Smooth muscle cell of the brain vasculature (primary cell): ENCODE measurements around the gene ZEB1.
"Not testable (repeated sequence)": the region's sequence is repeated elsewhere in the genome, so short reads cannot be mapped to it uniquely, and the experiment has no call there.

ENCODE experiments used
- DNase-seq: peaks from one replicate; pipeline ENCODE4 v3.0.0-alpha.2; 2012; ENCODE audit warnings: low read depth, low spot score

The ZEB1 gene

DNA sequence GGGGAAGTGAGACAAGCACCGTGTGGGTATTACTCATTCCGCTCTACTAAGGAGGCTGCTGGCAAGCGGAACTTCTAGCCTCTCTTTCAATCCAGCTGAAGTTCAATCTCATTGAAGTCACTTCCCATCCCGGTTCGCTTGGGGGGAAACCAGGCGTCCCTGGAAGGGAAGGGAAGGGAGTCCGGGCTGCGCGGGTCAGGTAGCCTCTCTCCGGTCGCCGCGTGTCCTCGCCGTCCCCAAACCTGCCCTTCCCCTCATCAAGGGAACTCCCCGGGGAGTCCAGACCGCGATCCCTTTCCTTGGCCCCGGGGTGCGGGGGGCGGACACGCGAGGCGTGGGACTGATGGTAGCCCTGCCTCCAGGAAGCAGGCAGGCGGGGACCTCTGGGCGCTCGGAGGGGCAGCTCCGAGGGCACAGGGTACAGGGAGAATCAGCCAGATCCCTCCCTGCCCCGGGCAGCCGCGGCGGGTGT lies 598 bp upstream of the ZEB1 start:
- DNase-seq = no peak

DNA sequence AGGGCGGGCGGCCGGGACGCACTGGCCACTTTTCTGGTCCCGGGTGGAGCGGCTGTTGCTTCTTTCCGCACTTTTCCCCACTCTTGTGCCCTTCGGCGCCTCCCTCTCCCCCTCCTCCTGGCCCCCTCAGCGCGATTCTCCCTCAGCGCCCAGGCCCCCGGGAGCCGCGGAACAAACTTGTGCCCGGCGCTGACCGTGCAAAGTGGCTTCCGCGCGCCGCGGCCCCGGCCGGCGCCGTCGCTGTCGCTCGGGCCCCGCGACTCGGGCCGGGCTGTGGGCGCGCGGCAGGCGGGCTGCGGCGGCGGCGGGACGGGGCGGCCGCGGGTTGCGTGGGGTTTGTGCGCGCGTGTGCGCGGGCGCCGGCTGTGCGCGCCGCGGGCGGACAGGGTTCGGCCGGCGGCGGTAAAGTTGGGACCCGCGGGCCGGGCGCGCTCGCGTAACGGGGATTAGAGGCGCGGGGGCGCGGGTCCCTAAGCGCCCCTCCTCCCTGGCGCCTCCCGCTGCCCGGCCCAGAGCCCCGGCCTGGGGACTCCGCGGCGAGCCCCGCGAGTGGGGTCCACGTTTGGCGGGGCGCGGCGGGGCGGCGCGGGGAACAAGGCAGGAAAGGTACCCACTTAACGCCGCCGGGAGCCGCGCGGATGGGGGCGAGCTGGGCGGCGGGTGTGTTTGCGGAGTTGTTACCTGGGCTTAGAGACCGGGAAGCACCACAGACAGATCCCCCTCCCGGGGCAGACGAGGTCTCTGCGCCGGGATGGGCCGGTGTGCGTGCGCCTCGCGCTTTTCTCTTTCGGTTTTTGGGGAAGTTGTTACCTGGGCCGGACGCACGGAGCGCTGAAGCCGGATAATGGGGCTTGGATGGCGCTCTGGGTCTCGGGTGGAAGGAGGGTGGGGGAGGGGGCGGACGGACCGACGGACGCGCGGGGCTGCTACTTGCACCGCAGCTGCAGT lies 860 bp downstream of the ZEB1 start:
- no peak for DNase-seq

DNA sequence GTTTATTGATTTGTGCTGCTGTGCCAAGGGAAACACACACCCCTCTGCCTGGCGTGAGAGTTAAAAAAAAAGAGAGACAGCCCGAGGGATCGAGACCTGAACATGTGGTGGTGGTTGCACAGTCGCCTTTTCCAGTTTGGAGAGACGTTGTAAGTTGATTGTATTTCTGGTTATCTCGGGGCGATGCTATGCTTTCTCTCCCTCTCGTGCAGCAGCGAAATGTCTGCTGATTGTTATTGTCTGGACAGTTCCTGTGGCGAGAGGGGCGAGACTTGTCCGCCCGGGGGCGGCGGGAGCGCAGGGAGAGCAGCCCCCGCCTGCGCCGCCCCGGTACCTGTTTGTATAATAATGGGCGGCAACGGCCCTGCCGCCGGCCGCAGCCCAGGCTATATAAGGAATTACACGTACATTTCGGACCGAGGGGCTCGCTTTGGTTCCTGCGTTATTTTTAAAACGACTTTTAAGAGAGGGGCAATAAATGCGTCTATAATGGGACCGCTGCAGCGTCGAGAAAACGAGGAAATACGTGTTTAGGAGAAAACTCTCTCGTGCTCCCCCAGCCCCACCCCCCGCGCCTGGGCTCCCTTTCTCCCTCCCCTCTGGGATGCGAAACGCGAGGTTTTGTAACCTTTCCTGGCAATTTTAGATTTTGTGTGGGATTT lies 1.7 kb downstream of the ZEB1 start:
- DNase-seq = no peak

DNA sequence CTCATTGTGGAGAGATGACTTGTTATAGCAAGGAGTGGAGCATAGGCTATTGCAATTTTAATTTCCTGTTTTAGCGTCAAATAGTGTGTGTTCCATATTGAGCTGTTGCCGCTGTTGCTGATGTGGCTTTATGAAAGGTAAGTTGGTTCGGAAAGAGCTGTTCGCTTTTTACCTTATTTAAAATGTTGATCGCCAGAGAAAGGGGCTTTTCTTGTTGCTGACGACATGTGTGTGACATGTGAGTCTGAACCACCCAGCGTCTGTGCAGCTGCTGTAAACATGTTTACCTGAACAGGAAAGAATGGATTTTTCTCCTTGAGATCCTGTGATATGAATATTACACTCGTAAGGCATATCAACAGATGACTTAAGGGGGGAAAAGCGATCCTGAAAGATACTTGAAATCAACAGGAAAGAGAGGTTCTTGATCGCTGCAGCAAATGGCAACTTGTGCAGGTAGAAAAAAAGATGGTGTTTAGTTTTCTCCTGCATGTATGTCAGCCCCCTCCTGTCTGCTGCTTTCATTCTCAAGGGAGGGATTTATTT lies 2.5 kb downstream of the ZEB1 start:
- no peak for DNase-seq

DNA sequence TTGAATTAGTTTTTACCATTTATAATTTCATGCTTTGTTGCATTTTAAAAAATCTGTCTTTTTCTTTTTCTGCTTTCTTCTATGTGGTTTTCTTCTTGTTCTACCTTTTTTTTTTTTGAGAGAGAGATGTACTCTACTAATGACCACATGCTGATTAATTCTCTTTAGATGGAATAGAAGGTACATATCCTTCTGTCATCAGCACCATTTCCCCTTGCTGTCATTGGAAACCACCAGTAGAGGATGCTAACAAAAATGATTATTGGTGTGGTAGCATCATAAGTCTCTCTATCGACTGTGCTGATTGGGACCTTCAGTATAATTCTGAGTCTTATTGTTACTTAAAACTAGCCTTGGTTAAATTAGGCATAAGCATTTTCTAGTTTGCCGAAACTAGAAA lies 3.6 kb downstream of the ZEB1 start:
- DNase-seq = no peak

DNA sequence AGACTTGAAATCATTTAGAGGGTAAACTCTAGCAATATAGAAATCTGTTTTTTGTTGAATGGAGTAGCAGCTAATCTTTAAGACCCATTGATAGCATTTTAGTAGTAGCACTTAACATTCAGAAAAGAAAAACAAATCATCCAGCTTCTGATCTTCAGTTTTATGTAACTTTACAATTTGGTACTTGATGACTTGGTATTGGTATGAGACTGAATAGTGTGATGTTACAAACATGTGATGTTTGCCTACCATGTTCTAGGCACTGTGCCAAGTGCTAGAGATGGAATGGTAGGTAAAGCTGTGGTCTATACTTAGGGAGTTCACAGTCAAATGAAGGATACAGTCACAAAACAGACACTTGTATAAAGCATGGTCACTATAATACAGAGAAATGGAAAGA lies 21.3 kb downstream of the ZEB1 start:
- DNase-seq = no peak

DNA sequence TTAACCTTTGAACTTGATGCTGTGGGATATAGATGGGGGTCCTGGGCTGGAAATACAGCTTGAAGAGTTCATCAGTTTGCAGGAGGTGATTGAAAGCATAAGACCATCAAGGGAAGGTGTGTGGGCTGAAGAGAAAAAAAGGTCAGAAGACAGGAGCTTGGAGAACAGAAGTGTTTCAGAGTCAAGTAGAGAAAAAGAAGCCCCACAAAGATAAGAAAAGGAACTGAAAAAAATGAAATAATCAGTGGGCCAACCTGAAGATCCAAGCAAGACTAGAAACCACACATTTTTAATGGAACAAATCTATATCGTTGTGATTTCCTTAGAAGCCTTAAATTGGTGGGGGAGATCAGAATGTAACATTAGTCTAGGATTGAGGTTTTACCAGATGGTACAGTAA lies 22.5 kb downstream of the ZEB1 start:
- DNase-seq = no peak

DNA sequence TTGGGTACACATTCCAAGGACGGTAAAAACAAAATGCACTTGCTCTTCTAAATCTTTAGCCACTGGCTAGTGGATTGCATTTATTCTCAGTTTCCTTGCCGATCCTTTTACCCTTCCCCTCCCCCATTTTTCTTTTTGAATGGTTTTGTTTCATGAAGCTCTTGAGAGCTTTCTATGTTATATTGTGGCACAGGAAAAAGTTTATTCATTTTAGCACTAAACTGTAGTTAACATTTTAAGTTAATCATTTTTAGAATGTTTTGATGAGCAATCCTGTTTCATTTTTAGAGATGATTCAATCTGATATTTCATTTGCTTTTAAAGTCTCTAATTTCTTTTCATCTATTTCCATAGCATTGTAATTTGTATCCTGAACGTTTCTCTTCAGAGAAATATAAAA lies 24.0 kb downstream of the ZEB1 start:
- DNase-seq = no peak

DNA sequence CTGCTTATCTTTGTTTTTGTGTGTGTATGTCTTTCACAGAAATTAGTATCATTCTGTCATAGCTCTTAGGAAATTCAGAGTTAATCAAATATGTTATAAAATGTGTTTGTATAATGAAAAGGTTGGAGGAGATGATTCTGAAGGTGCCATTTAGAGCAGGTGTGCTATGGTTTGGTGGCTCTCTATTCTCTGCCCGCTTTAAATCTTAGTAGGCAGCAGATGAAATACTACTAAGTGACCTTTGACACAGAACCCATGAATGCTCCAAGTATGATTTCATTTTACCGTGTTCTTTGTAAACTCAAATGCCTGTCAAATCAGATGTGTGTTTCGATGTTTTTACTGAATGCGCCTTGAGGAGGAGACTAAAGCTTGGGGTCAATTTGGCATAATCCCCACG lies 24.5 kb downstream of the ZEB1 start:
- no peak for DNase-seq

DNA sequence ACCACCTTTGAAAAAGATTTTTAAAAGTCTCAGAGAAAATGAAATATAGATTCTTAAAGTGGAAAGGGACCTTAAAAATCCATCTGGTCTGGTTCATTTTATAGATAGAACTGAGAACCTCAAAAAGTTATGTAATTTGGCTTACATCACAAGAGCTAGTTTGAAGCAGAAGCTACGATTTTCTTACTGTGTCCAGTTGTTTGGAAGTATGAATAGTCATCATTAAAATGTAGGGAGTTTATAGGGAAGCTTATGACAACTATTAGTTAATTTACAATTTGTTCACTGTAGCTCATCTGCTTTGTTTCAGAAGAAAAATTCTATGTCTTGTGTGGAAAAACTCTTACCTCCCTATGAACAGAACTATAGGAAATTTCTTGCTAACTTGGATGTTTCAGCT lies 26.9 kb downstream of the ZEB1 start:
- DNase-seq = no peak

DNA sequence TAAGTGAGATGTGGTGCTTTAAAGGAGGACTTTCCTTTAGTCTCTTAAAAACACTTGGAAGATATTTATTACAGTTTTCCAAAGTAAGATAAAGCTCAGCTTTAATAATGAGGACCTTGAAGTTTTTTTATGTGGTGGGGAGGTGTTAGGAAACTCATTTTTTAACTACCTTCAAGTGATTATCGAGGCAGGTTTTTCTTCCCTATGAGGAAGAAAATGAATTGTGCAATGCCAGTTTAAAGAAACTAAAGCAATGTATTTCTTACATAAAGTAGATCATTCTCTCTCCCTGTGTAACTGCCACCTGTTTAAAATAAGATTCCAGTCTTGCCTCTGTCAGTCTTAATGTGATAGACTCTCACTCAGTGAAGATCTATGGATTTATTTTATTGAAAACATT lies 27.9 kb downstream of the ZEB1 start:
- DNase-seq = no peak

DNA sequence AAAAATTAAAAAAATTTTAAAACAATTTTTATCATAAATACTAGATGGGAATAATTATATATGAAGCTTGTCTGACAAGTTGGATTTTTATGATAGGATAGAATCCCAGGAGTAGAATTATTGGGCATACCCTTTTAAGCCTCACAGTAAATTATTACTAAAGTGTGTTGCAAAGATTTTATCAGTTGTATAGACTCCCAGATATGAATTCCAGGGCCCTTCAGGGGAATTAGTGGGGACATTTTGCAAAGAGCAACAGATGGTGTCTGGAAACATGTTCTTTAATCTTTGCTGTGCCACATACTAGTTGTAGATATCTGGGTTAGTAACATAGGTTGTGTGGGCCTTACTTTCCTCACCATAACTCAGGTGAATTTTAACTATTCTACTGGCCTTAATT lies 28.7 kb downstream of the ZEB1 start:
- no peak for DNase-seq

DNA sequence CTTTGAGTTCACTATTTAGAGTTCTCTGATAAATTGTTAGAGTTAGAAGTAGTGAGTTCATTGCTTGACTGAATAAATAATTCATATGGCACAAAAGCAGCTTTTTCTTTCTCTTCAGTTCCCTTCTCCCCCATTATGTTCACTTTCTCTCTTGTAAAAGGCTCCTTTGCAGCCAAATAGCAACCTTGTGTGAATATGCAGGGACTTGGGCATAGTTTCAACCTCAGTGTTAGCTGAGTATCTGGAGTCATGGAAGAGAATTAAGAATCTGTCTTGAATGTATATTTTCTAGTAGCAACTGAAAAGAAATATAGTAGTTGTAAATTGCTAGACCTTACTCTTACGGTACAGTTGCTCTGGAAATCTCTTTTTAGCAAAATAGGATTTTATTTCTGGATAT lies 31.9 kb downstream of the ZEB1 start:
- no peak for DNase-seq

DNA sequence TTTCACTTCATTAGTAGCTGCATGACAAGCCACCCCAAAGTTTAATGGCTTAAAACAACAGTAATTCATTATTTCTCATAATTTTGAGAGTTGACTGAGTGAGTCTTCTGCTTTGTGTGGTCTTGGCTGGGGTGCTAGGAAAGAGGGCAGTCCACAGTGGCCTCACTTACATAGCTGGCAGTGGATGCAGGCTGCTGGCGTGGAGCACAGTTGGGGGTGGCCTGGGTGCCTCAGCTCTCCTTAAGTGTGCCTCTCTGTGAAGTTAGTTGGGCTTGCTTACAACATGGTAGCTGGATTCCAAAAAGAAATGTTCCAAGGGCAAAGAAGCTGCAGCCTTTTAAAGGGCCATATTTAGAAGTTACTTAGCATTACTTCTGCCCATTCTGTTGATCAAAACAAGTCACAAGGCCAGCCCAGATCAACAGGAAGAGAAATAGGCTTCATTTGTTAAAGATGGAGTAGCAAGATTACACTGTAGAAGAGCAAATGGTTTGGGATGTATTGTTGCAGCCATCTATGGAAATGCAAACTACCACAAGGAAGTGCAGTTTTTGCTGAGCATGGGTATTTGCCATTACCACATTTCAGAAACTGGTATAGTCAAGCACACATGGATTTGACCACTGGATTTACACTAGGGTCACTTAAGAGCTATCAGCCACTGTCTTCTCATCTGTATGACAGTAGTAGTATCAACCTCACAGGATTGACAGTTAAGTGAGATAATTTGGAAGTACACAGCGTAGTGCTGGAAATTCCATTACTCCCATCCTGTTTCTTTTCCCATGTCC lies 33.6 kb downstream of the ZEB1 start:
- no peak for DNase-seq

DNA sequence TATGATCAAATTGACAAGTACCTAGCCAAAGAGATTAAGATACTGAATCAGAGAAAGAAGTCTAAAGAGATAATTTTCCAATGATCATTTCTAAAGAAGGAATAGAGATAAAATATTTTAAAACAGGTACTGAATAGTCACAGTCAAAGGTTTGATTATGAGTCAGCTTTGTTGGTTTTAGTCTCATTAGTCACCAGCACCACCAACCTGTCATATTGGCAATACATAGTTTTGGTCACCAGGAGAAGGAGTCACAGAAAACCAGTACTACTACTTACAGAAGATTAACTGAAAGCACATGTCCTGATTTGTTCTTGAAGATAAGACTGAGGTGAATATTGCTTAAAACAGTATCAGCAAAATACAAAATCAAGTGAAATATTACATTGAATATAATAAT lies 34.6 kb downstream of the ZEB1 start:
- DNase-seq = no peak

DNA sequence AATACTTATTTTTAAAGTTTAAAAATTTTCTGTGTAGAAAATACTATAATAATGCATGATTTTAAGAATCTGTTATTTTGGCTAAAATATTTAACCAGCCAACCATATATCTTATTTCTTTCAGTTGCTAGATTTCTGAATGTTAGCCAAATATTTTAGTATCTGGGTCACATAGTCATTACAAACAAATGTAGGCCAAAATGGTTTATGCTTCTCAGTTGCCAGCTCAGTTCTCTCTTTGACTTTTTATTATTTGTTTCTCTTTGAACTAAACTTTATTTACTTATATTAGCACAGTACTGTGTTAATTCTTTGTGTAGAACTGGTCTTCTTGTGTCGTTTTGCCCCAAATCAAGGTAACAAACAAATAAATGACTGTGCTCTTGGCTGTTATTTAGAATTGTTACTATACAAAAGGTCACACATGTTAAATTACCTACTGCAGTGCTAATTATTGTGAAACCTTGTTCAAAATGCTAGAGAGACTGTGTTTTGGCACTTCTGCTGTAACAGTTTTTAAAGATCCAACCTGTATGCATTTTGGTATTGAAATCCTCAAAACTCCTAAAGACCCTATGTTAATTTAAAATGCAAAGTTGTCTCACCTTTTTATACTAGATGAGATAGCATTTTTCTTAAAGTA lies 39.8 kb downstream of the ZEB1 start:
- DNase-seq = no peak

DNA sequence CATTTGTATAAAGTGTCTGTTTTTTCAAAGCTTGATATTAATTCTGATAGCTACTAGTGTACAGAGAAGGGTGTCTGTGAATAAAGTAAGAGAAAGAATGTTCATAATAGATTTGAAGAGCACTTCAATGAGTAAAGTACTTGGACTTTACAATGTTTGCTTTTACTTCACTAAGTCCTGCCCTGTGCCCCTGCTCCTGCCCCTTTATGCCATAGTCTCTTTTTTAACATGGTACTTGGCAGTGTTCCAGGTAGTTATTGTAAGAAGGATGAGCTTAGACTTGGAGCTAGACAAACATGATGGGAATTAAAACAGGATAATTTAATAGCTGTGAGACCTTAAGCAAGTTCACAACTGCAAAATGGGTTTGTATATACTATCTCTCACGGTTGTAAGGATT lies 41.0 kb downstream of the ZEB1 start:
- DNase-seq = no peak

DNA sequence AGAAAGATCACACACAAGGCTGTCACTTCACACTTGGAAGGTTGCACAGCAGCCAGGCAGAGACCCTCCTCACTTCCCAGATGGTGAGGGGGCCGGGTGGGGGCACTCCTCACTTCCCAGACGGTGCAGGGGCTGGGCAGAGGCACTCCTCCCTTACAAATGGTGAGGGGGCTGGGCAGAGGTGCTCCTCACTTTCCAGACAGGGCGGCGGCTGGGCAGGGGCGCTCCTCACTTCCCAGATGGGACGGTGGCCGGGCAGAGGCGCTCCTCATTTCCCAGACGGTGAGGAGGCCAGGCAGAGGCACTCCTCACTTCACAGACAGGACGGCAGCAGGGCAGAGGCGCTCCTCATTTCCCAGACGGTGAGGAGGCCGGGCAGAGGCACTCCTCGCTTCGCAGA lies 42.5 kb downstream of the ZEB1 start:
- DNase-seq = not testable (repeated sequence)

DNA sequence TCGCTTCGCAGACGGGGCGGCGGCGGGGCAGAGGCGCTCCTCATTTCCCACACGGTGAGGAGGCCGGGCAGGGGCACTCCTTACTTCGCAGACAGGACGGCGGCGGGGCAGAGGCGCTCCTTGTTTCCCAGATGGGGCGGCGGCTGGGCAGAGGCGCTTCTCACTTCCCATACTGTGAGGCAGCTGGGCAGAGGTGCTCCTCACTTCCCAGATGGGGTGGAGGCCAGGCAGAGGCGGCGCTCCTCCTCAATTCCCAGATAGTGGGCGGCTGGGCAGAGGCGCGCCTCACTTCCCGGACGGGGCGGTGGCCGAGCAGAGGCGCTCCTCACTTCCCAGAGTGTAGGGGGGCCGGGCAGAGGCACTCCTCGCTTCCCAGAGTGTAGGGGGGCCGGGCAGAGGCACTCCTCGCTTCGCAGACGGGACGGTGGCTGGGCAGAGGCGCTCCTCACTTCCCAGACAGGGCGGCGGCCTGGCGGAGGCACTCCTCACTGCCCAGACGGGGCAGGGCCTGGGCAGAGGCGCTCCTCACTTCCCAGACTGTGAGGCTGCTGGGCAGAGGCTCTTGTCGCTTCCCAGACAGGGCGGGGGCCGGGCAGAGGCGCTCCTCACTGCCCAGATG lies 43.1 kb downstream of the ZEB1 start:
- no peak for DNase-seq

DNA sequence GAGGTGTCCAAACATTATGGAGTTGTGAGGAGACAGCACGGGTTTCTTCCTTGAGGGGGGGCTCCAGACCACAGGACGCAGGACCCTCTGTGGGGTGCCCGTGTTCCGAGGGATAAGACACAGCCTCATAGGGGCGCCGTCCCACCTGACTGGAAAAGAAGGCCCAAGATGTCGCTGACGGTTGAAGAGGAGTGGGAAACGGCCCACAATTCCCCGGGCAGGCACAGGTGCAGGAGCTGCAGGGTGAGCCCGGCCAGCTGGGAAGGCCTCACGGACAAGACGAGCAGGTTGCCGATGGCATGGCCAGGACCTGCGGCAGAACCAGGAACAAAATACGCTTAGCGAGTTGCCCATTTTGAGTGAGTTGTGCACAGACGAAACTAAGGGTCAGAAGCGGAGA lies 44.7 kb downstream of the ZEB1 start:
- DNase-seq = not testable (repeated sequence)

DNA sequence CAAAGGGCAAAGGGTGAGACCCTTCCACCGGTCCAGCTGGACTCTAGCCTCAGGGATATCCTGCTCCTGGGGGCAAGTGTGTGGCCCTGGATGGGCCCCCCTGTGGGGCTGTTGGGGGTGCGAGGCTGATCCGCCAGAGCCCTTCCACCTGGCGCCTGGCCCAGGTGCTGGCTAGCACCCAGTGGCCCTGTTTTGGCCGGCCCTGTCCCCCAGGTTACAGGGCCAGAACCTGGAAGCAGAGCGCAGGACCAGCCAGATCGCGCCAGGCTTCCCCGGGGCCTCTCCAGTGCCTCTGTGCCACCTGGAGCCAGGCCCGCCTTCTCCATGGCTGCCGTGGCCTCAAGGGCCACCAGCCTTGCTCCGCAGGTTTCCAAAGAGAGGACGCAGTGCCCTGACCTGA lies 45.2 kb downstream of the ZEB1 start:
- not testable (repeated sequence) for DNase-seq
